ENCODE measurements around the gene WDR31.
A peak's percentile ranks its signal among the peaks of the same experiment; 100 is the strongest.
"Not testable (repeated sequence)": the region's sequence is repeated elsewhere in the genome, so short reads cannot be mapped to it uniquely, and the experiment has no call there.

Gene WDR31

GRCh38 chr9:113328045-113328782, 11.9 kb downstream of the WDR31 start:
- DNase-seq, result no peak

GRCh38 chr9:113326230-113326629, 13.8 kb downstream of the WDR31 start:
- DNase-seq, result no peak

- no peak for DNase-seq
These were observed 17.4 kb downstream of the WDR31 start for GRCh38 chr9:113322671-113323070.

- no peak for DNase-seq
These were observed 20.0 kb downstream of the WDR31 start for GRCh38 chr9:113320051-113320450.

- DNase-seq, result no peak
These were observed 21.0 kb downstream of the WDR31 start for GRCh38 chr9:113319054-113319453.

GRCh38 chr9:113317777-113318176, 22.3 kb downstream of the WDR31 start:
- no peak for DNase-seq

- DNase-seq, result no peak
These were observed 24.0 kb downstream of the WDR31 start for GRCh38 chr9:113316030-113316429.

GRCh38 chr9:113315231-113315630, 24.8 kb downstream of the WDR31 start:
- DNase-seq, result no peak

GRCh38 chr9:113313261-113313660, 26.8 kb downstream of the WDR31 start:
- DNase-seq, result no peak

- DNase-seq, result no peak
These were observed 28.1 kb downstream of the WDR31 start for GRCh38 chr9:113311961-113312360.

GRCh38 chr9:113310538-113310937, 29.5 kb downstream of the WDR31 start:
- no peak for DNase-seq

- peak; percentile 30 for DNase-seq
These were observed 30.8 kb downstream of the WDR31 start for GRCh38 chr9:113309204-113309813.

GRCh38 chr9:113307396-113307975, 32.6 kb downstream of the WDR31 start:
- DNase-seq, result no peak

GRCh38 chr9:113306566-113306965, 33.5 kb downstream of the WDR31 start:
- DNase-seq, result no peak

GRCh38 chr9:113302792-113303418, 37.2 kb downstream of the WDR31 start, which contains the start of gene RNF183:
Gene RNF183 (minus strand): TSS chr9:113303376. CDS start chr9:113298184, 5,192 bp downstream.
- DNase-seq, result no peak

GRCh38 chr9:113301548-113301947, 38.5 kb downstream of the WDR31 start:
- DNase-seq, result no peak

- DNase-seq, result no peak
These were observed 40.2 kb downstream of the WDR31 start for GRCh38 chr9:113299800-113300292.

GRCh38 chr9:113298924-113299770, 40.9 kb downstream of the WDR31 start:
- no peak for DNase-seq

GRCh38 chr9:113298311-113298710, 41.8 kb downstream of the WDR31 start:
- DNase-seq, result no peak

- DNase-seq, result no peak
These were observed 43.1 kb downstream of the WDR31 start for GRCh38 chr9:113296796-113297558.

- DNase-seq, result not testable (repeated sequence)
These were observed 43.8 kb downstream of the WDR31 start for GRCh38 chr9:113296247-113296646.
